Colonic mucosa (tissue), 4 donors: Measurements from ENCODE around the gene PLEKHA1. TPM values are rescaled to one million over a fixed set of nuclear protein-coding genes. Genes with fewer than 3 reads are reported as not detected.

Experiments
- DNase-seq: peaks from one replicate; pipeline ENCODE4 v3.0.0-alpha.2; 2020
- H3K27ac ChIP-seq: fragments of 200-600 bp; one replicate; pipeline ENCODE4 v1.8.0; 2021
- H3K27me3 ChIP-seq: fragments of 200-600 bp; one replicate; pipeline ENCODE4 v1.8.0; 2021
- H3K36me3 ChIP-seq: fragments of 200-600 bp; one replicate; pipeline ENCODE4 v1.8.0; 2021
- H3K4me1 ChIP-seq: fragments of 200-600 bp; one replicate; pipeline ENCODE4 v1.8.0; 2021; ENCODE audit warnings: mild to moderate bottlenecking
- H3K4me3 ChIP-seq: fragments of 200-600 bp; one replicate; pipeline ENCODE4 v1.8.0; 2021
- H3K9ac ChIP-seq, 2 donors: one replicate each; pipeline ENCODE4 v1.7.0; 2013; ENCODE audit warnings: control low read depth in 2 of 2, low read depth in 2 of 2, low read length in 2 of 2
- H3K9me3 ChIP-seq: fragments of 200-600 bp; one replicate; pipeline ENCODE4 v1.8.0; 2021
- intact Hi-C: fragments of 100-400 bp; cut with DNase I; formaldehyde crosslinking; loops from one replicate; pipeline ENCODE4 v1.14.1; 2022
- total RNA-seq, 2 donors: library from RNA; stranded (reverse); fragmentation: NEBNext Ultra II Directional in 1 of 2; extraction: Animal tissue kit (Norgen Biotek cat#: 25700) in 1 of 2; gene quantifications; one replicate each; pipeline ENCODE4 v1.2.1, GENCODE V29; 2021
- TF ChIP-seq, protein P1 (sequence below): fragments of 200-600 bp; IDR thresholded peaks from one replicate; pipeline ENCODE4 v1.8.0; 2022; ENCODE audit warnings: antibody characterized with exemption, mild to moderate bottlenecking
- donor health status: healthy.
- donor health status: DM: no; HTN: no; CAD: no.
- donor health status: DM: no; HTN: no; CAD: no.

The PLEKHA1 gene
- total RNA-seq, 2 donors from 2014 or later, result 34.8 to 55.6 TPM

DNA sequence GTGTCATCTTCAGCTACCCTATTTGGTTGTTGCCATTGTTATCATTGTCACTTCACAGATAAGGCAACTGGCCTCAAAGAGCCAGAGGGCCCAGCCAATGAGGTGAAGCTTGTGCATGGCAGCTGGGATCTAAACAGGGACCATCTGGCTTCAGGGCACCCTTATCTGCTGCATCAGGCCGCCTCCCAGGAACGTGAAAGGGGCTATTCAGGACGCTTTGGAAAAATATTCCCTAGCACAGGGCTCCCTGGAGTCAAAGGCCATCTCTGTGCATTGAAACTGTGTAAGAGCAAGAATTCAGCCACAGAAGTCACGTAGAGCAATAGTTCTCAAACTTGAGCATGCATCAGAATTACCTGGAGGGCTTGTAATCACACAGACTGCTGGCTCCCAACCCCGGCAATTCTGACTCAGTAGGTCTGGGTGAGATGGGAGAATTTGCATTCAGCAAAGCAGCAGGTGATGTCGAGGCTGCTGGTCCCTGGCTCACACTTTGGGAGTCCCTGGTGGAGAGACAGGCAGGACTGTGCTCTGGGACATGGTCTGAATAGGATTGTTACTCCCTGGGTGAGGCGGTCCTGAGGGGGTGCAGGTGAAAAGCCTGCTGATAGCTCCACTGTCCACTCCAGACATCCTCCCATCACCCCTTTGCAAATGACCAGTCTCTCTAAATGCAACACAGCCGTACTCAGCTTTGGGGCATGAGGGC, 21.5 kb upstream of the PLEKHA1 start:
- H3K27ac ChIP-seq, result no peak overlapping the region
- H3K4me3 ChIP-seq, result no peak overlapping the region
- intact Hi-C loops, result no loop called here
- no peaks in the 10 kb centered on the region for H3K9me3 ChIP-seq
- no peaks in the 10 kb centered on the region for H3K27me3 ChIP-seq
- H3K9ac ChIP-seq, result no peak overlapping the region
- H3K36me3 ChIP-seq, result no peaks in the 10 kb centered on the region
- TF ChIP-seq, protein P1, sequence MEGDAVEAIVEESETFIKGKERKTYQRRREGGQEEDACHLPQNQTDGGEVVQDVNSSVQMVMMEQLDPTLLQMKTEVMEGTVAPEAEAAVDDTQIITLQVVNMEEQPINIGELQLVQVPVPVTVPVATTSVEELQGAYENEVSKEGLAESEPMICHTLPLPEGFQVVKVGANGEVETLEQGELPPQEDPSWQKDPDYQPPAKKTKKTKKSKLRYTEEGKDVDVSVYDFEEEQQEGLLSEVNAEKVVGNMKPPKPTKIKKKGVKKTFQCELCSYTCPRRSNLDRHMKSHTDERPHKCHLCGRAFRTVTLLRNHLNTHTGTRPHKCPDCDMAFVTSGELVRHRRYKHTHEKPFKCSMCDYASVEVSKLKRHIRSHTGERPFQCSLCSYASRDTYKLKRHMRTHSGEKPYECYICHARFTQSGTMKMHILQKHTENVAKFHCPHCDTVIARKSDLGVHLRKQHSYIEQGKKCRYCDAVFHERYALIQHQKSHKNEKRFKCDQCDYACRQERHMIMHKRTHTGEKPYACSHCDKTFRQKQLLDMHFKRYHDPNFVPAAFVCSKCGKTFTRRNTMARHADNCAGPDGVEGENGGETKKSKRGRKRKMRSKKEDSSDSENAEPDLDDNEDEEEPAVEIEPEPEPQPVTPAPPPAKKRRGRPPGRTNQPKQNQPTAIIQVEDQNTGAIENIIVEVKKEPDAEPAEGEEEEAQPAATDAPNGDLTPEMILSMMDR, result no peak
- H3K4me1 ChIP-seq, result no peaks in the 10 kb centered on the region
- DNase-seq, result no peak

DNA sequence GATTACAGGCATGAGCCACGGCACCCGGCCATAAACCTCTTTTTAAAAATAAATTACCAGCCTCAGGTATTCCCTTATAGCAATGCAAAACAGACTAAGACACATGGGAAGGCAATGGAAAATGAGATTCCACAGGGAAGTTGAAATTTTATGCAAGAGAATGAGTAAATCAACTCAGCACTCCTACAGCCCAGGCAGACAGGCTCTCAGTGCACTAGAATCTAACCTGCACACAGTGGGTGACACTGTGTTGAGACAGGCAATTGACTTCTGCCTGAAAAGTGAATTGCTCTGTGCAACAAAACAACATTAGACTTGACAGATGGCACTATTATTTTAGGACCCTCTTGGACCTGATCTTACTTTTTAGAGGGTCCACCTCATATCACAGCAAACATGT, 20.1 kb upstream of the PLEKHA1 start:
- H3K36me3 ChIP-seq, result no peaks in the 10 kb centered on the region
- H3K27me3 ChIP-seq, result no peaks in the 10 kb centered on the region
- H3K9ac ChIP-seq, result no peak overlapping the region
- H3K4me1 ChIP-seq, result no peaks in the 10 kb centered on the region
- intact Hi-C loops, result no loop called here
- no peak overlapping the region for H3K4me3 ChIP-seq
- TF ChIP-seq, protein P1, result no peak
- DNase-seq, result no peak
- H3K9me3 ChIP-seq, result no peaks in the 10 kb centered on the region
- H3K27ac ChIP-seq, result no peak overlapping the region

DNA sequence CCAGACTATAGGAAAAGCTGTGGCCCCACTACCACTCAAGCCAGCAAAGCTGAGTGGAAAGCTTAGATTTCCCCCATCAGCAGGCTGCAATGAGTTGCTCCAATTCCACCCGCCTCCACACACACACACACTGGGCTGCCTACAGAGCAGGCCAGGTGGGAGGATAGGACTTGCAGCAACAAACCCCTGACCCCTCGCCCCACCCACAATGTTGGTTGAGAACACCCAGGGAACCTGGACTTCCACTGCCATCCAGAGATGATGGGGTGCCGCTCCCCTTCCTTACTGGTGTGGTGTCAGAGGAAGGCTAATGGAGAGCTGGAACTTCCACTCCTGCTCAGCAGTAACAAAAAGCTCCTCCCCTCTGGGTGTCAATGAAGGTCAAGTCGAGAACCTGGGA, 16.8 kb upstream of the PLEKHA1 start:
- H3K4me1 ChIP-seq, result no peaks in the 10 kb centered on the region
- no peaks in the 10 kb centered on the region for H3K36me3 ChIP-seq
- intact Hi-C loops, result no loop called here
- H3K9me3 ChIP-seq, result no peaks in the 10 kb centered on the region
- no peak for DNase-seq
- H3K9ac ChIP-seq, result no peak overlapping the region
- TF ChIP-seq, protein P1, result no peak
- no peak overlapping the region for H3K4me3 ChIP-seq
- H3K27me3 ChIP-seq, result no peaks in the 10 kb centered on the region
- no peak overlapping the region for H3K27ac ChIP-seq

DNA sequence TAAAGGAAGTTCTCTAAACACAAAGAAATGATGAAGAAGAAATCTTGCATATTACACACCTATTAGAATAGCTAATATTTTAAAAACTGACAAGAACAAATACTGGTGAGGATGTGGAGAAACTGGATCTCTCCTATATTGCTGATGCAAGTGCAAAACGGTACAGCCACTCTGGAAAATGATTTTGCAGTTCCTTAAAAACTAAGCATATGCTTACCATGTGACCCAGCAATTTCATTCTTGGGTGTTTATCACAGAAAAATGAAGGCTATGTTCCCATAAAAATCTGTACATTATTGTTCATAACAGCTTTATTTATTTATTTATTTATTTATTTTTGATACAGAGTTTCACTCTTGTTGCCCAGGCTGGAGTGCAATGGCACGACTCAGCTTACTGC, 14.9 kb upstream of the PLEKHA1 start:
- Histone ChIP-seq H3K9me3 (no peaks in the 10 kb centered on the region), H3K4me3 (no peak overlapping the region), H3K9ac (no peak overlapping the region), H3K36me3 (no peaks in the 10 kb centered on the region), H3K27me3 (no peaks in the 10 kb centered on the region), H3K27ac (no peak overlapping the region), H3K4me1 (no peaks in the 10 kb centered on the region)
- DNase-seq, result no peak
- TF ChIP-seq, protein P1, result no peak
- intact Hi-C loops, result no loop called here

DNA sequence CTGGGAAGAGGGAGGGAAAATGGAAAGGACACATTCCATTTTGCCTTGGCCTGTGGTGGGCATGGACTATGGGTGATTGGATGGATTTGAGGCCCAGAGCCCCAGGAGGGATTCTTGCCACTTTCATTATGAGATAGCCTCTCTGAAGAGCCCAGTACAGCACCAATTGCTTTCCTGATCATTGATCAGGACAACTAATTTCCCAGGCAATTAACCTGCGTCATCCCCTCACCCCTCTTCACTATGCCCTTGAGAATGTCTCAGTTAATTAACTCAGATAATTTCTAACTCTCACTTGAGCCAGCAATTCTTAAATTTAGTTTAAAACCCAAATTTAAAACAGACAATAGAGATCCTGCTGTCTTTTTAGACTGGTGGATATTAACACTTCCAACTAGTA, 13.5 kb upstream of the PLEKHA1 start:
- H3K9me3 ChIP-seq, result no peaks in the 10 kb centered on the region
- no peak overlapping the region for H3K4me3 ChIP-seq
- H3K27ac ChIP-seq, result no peak overlapping the region
- H3K27me3 ChIP-seq, result no peaks in the 10 kb centered on the region
- no peak for DNase-seq
- H3K36me3 ChIP-seq, result no peaks in the 10 kb centered on the region
- no peaks in the 10 kb centered on the region for H3K4me1 ChIP-seq
- intact Hi-C loops, result no loop called here
- H3K9ac ChIP-seq, result no peak overlapping the region
- TF ChIP-seq, protein P1, result no peak
